Measurements from ENCODE around the gene CARMIL1.

The CARMIL1 gene

DNA sequence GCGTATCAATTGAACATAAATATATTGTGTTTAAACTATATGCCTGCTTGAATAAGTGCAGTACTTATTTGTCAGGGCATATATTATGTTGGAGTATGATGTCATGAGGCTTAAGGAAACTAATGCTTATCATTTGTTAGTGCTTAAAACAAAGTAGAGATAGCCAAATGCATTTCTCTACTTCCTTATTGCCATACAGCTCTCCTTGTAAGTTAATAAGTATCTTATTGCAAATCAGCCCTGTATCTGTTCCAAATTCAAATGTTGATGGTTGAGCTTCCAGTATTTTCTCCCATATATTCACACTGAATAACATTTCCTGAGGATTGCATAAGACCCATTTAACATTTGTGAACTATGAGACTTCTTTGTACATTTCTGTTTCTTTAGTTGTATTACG, 57.8 kb downstream of the CARMIL1 start:
- DNase-seq (ENCODE audit: low spot score): no peak

DNA sequence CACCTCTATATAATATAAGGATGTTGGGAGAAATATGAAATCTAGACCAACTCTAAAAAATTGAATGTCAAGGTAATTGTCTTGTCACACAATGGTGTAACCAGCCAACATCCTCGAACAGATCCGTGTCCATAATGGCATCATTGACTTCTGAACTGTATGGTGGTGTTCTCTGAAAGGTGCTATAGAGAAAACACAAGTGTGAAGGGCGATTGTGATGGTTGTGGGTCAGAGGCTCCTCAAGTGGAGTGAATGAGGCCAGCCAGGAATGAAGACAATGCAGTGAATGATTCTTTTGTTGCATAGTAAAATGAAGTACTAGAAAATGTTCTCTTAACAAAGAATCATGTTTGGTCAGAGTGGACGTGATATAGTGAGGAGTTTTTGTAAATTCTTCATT, 58.3 kb downstream of the CARMIL1 start:
- DNase-seq (ENCODE audit: low spot score): no peak

DNA sequence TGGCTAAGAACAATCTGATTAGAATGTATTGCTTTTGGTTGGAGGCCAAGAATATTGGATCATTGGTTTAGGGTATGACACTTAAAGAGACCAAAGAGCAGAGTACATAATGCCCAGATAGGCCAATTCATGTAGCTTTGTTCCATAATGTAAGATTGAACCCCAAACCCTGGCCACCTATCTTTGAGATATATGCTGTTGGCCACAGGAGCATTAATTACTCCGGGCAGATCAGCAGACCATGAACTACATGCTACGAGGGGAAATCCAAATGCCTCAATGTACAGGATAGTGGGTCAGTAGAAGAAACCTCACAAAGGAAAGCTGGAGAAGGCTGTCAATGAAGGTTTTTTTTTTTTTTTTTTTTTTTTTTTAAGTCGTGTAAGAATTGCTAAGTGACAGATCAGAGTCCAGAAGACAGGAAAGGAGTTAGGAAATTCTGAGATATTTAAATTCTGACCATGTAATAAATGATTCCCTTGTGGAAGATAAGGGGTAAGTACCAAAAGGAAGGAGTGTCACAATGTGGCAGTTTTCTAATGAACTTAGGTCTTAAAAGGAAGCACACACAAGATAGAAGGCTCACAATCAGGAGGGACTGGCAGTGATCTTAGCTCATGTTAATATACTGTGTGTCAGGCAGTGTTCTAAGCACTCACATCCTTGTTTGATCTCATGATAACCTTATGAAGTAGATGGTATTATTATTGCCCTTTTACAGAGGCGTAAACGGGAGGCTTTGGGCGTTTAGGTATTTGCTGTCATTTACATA, 61.4 kb downstream of the CARMIL1 start:
- DNase-seq (ENCODE audit: low spot score): no peak

DNA sequence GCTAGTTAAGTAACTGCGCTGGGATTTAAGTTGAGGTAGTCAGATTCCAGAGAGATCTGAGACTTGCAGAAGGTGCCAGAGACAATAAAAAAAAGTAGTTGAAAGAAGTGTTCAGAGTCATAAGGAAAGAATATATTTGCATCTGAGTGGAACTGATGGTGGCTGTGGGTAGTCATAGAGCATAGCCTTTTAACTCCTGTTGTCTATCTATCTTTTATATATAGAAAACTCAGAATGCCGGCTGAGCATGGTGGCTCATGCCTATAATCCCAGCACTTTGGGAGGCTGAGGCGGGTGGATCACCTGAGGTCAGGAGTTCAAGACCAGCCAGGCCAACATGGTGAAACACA, 62.0 kb downstream of the CARMIL1 start:
- no peak for DNase-seq (ENCODE audit: low spot score)

DNA sequence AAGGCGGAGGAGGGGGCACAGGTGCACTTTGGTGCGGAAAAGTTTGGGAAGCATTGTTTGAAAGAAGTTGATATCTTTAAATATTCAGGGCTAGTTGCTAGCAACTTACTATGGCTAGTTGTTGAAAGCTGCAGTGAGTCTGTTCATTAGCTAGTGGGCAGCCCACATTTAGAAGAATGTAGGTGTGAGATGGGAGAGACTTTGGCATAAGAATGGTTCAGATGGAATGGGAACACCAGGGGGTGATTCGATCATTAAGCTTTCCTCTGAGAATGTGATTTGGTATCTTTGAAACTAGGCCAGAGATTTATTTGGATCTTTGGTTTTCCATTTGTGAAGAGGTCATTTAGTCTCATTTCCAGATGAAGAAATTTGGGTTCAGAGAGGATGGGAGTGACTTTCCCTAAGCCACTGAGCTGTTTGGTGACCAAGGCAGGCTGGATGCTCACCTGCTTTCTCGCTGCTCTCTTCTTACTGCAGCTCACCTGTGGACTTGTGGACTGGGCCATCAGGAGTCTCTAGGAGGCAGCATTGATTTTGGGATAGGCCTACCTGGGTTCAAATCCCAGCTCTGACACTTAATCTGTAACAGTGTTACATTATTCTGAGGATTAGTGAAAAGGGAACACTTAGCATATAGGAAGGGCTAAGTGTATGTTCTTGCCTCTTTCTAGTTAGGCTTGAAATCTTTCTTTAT, 62.9 kb downstream of the CARMIL1 start:
- DNase-seq (ENCODE audit: low spot score): no peak

DNA sequence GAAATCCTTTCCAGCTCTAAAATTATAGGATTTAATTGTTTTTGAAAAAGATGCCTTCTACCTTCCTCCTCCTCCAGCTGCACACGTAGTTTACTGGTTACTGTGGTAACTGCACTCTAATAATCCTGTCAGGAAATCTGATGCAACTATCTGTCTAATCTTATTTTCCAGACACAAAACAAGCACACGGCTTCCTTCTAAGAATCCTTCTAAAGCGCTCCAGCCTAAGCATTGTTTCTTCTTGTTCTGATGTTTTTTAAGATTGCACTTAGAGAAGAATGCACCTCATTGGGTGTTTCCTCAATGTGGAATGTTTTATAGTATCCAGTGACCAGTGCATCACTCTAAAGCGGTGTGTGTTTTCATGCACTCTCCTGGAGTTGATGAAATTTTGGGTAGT, 63.6 kb downstream of the CARMIL1 start:
- no peak for DNase-seq (ENCODE audit: low spot score)

DNA sequence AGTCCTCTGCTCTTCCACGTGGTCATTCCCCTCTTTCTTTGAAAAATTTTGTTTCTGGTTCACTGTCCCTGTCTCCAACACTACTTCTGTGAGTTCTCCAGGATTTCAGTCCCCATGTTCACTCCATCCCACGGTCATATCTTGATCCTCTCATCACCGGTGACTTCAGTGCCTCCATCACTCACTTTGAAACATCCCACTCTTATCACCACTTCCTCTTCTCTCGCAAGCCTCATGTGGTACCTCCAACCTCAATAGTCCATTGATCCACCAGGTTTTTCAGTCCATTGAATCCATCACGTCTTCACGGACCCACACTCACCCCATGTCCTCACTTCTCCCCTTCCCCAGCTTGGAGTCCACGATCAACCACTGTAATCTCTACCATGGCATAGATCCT, 64.8 kb downstream of the CARMIL1 start:
- DNase-seq (ENCODE audit: low spot score): no peak

DNA sequence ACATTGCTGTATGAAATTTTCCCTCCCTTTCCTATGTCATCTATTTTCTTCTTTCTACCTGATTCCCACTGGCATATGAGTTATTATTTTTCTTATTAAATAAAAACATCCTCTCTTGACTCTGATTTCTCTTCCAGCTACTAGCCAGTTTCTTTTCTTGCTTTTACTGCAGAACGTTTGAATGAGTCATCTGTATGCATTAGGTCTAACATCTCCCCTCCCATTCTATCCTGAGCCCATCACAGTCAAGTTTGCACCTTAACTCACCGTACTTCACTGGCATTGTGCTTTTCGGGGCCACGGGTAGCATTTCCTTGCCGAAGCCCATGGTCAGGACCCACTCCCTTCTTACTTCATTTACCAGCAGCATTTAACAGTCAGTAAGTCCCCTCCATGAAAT, 65.7 kb downstream of the CARMIL1 start:
- no peak for DNase-seq (ENCODE audit: low spot score)

DNA sequence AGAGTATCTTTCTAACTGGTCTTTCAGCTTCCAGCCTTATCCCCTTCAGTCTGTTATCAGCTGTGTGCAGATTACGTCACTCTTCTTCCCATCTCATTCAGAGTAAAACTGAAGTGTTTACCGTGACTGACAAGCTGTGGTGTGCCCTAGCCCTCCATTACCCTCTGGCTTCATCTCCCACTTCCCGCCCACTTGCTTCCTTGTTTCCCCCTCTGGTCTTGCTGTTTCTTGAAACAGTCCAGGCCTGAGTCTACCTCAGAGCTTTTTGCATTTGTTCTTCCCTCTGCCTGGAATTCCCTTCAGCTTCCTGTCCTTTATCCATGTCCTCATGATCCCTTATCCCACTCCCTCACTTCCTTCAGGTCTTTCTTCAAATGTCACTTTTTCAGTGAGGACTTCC, 66.9 kb downstream of the CARMIL1 start:
- DNase-seq (ENCODE audit: low spot score): no peak

DNA sequence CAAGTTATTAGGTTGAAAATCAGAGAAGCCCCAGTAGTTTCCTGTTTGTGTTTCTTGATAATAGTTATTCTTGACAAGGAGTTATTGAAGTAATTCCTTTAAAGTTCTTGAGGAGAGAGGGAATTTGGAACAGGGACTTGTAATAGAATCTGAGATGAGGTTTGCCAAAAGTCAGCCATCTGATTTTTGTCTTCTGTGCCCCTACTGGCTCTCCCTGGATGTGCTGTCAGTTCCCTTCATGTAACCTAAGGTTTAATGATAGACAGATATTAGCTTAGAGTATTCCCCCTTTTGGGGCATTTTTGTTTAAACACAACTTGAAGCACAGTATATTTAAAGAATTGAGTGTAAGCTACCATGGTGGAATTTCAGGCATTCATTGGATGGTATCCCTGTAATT, 71.4 kb downstream of the CARMIL1 start:
- no peak for DNase-seq (ENCODE audit: low spot score)

DNA sequence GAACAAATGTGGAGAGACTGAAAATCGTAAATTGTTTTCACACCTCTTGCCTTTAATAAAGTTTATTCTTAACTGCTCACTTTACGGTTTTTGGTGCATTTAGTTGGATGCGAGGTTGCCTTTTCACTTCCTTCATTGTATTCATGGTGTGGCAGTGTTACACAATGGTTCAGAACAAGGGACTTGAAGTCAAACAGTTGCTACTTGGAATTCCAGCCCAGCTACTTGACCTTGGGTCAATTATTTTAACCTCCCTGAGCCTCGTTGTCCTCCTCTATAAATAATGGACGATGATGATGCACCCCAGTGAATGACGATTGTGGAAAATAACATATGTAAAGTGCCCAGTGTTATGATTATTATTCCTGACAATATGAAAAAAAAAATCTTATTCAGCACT, 72.3 kb downstream of the CARMIL1 start:
- no peak for DNase-seq (ENCODE audit: low spot score)

DNA sequence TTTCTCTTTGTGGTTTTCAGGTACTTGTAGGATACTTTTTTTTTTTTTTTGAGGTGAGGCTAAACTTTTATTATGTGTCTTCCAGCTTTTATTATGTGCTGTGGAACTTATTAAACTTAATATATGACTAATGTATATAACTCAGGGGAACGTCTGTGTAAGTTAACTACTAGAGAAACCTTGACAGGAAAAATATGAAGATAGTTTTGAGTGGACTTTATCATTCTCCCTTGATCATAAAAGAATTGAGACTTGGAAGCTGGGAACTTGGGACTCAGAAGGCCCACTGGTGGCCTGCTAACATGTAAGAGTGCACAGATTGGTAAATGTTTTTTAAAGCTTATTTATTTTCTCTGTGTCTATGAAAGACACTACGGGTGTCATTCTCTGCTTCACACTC, 73.1 kb downstream of the CARMIL1 start:
- DNase-seq (ENCODE audit: low spot score): no peak

DNA sequence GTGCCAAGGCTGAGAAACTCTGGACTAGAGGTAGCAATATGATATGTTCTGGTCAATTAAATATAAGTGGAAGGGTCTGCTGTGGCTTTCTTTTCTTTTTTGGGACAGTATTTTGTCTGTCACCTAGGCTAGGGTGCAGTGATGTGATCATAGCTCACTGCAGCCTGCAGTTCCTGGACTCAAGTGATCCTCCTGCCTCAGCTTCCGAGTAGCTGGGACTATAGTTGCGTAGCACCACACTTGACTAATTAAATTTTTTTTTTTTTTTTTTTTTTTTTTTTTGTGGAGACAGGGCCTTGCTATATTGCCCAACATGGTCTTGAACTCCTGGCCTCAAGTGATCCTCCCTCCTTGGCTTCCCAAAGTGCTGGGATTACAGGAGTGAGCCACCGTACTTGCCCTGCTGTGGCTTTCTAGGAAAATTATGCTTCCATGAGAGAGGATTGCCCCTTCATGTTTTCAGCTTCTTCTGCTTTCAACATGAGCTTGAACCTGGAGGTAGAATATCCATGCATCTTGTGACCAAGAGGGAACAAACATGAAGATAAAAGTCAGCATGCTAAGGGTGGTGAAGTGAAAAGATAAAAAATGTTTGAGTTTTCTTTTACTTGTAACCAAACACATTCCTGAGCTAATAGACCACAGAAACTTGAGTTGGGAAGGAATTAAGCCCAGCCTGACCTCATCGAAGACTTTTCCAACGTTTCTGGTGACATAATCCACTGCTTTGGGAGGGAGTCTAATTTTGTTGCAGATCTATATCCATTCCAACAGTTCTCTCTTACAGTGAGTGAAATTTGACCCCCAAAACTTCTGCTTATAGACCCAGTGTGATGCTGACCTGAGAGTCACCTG, 75.1 kb downstream of the CARMIL1 start:
- no peak for DNase-seq (ENCODE audit: low spot score)

DNA sequence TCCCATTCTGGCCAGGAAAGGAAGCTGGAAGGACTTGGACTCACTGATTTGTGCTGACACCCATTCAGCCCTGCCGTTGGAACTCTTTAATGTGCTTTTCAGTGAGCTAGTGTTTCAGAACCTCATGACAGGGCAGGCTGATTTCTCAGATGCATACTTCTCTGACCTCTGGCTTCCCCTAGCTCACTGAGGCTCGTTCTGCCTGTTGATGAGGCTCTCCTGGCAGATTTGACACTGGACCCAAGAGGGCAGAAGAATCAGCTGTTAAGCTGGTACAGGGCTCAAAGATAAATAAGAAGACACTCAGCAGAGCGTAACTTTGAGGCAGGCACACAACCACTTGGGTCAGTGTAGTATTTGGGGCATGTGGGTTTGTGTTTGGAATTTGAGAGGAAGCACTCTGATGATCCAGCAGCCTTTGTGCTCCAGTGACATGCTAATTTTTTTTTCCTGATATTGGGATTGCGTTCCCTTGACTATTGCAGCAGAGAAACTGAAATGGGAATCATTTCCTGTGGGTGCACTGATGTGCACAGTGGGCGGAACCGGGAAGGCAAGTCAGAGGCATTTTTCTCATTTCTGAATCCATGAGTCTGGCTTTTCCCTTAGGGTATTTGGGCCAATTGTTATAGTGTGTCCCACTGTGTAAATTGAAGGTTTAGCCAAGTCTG, 80.2 kb downstream of the CARMIL1 start:
- DNase-seq (ENCODE audit: low spot score): no peak

DNA sequence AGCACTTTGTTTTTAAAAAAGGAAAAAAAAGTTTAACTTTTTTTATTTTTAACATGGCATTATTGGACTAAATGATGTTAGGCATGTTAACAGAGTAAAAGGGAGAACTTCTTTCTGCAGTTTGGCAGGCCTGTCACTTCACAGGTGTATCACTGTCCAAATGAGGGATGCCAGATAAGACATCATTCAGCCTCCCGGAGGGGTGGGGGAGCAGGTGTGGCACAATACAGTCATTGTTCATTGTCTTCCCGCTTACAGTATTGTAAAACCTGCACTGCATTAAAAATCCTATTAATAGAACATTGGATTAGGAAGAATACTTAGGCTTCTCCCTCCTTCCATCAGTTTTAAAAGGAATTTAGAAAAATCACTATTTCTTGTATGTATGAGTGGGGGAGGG, 80.7 kb downstream of the CARMIL1 start:
- no peak for DNase-seq (ENCODE audit: low spot score)

DNA sequence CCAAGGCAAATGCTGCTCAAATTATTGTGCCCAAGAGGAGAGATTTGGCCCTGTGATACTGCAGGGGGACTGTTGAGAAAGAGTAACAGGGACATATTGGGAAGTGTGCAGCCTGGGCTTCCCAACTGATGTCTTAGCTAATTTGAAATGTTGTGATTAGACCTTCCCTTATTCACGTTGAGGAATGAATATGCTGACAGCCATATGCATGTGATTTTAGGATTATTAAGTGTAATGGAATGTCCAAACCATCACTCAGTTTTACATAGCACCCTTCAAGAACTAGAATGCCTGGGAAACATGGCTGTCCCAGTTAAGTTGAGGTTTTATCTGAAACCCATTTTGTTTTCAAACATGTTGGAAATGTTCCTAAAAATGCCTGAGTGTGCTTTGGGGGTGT, 81.4 kb downstream of the CARMIL1 start:
- DNase-seq (ENCODE audit: low spot score): no peak

DNA sequence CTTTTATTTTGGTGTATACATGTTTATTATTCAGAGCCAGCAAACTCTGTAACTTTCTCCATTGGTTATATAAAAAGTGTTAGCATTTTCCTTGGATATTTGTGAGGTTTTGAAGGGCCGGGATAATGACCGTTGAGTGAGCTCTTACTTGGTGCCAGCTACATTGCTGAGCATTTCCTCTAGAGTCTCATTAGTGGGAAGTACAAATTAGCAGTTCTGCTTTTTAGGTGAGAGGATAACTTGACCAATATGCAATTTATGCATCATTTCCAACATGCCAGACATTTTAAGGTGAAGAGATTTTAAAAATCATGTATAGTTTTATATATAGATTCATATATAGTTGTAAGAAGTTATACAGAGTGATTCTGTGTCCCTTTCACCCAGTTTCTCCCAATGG, 84.3 kb downstream of the CARMIL1 start:
- no peak for DNase-seq (ENCODE audit: low spot score)

DNA sequence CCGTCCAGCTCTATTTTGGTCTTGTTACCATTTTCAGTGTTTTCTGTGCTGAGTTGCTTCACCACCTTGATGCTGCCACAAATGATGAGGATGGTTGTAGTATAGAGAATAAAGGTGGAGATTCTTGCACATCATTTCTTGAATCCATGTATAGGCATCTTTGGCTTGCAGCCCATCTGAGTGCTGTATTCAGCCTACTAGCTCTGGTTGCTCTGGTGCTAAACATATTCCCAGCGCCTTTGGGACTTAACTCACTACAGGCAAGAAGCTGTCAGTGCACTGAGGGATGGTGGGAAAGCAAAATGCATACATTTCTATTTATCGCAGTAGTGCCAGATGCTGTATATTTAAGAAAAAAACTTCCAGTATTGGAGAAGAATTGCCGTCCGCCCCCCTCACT, 86.0 kb downstream of the CARMIL1 start:
- DNase-seq (ENCODE audit: low spot score): no peak

DNA sequence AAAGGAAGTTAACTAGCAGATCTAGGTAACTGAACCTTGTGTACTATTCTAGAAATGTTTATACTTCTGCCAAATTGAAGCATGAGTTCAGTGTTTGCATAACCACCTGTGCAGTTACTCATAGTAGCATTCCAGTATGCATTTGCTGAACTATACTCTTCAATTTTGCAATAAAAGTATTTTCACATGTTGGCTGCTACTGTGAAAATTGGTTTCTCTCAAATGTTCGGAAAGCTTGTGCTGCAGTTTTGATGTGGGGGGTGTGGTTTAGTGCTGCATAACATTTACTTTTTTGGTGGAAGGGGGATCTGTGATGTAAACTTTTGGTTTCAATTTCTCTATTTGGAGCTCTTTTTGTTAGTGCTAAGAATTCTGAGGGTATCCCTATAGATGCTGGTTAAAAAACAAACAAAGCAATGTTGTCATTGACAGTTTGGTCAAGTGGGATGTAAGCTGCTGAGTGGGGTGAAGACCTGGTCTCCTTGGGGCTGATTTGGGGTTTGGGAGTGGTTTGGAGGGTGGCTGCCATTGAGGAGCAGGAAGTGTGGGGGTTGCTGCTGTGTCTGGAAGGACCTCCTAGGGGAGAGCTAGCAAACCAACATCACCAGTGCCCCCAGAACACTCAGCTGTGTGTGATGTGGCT, 87.8 kb downstream of the CARMIL1 start:
- no peak for DNase-seq (ENCODE audit: low spot score)

DNA sequence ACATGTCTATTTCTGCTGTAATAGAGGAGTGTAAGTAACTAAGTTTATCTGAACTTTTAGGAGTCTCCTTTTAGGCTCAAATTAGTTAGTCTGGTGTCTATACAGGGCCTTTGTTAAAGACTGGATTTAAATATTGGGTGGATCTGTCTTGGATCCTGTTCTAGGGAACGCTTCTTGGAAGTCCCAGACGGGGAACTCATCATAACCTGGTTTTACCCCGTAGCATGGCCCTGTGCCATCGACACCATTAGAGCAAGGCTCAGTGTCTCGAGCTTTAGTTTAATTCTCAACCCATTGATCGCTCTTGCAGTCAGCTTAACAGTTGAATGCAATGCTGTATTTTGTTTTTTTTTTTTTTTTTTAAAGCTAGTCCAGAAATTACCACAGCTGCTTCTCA, 89.9 kb downstream of the CARMIL1 start:
- DNase-seq (ENCODE audit: low spot score): no peak

DNA sequence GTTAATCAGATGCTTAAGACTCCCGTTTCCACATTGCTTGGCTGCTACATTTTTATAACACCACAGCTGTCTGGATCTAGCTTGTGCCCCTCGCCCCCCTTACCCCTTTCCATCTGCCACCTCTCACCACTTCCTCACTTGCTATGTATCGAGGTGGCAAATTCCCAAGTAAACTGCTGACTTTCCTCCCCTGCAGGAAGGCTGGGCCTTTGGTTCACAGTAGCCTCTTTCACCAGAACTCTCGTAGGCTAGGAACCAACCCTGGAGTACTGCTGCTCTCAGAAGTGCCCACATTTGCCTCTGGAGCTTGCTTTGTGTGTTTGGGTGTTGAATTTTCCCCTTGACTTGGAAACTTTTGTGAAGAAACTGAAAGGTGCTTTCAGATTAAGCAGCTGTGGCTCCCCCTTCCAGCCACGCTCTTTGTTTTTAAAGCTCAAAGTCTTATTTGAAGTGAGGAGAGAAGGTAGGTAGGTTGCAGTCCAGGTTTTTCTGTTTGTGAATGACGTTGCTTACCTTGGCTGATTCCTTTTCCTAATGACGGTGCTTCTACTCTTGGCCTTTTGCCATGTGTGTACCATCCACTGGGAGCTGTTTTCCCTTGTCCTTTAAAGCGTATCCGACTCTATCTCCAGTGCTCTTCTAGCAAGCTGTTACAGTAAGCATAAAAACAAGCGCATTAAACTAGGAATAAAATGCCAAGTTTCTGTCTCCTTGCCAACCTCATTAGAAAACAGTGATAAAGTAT, 90.4 kb downstream of the CARMIL1 start:
- DNase-seq (ENCODE audit: low spot score): no peak
